ENCODE data around the gene FBXO44. TPM values are rescaled to one million over a fixed set of nuclear protein-coding genes. Genes with fewer than 3 reads are reported as not detected.

The FBXO44 gene
- total and polyA plus RNA-seq, 2 donors from 2014 or later: 22.5 to 66.6 TPM

GRCh38 chr1:11682799-11683198 is 28.1 kb downstream of the FBXO44 start:
- DNase-seq (no peak), FAIRE-seq (no peak)
- Histone ChIP-seq H3K4me3 (ENCODE audit: low read length in 3 of 3) (no peak overlapping the region), H3K9ac (ENCODE audit: low read length in 3 of 3) (no peak overlapping the region), H3K4me1 (ENCODE audit: control insufficient read depth in 2 of 3, insufficient read depth in 2 of 3, low read depth in 1 of 3, low read length in 3 of 3) (peaks cover 0 to 6% (median 0%) of the 10 kb centered on the region in 3 donors), H3K36me3 (ENCODE audit: control insufficient read depth in 2 of 3, insufficient read depth in 3 of 3, low read length in 3 of 3) (no peaks in the 10 kb centered on the region), H3K9me3 (ENCODE audit: control insufficient read depth in 2 of 3, insufficient read depth in 1 of 3, low read length in 3 of 3) (no peaks in the 10 kb centered on the region), H3K27me3 (ENCODE audit: control insufficient read depth, insufficient read depth, low read length) (no peaks in the 10 kb centered on the region), H3K27ac (ENCODE audit: low read depth in 2 of 2, low read length in 2 of 2) (no peak overlapping the region)
- intact Hi-C loops (cut with DNase I): no loop called here
- TF ChIP-seq, protein P1, sequence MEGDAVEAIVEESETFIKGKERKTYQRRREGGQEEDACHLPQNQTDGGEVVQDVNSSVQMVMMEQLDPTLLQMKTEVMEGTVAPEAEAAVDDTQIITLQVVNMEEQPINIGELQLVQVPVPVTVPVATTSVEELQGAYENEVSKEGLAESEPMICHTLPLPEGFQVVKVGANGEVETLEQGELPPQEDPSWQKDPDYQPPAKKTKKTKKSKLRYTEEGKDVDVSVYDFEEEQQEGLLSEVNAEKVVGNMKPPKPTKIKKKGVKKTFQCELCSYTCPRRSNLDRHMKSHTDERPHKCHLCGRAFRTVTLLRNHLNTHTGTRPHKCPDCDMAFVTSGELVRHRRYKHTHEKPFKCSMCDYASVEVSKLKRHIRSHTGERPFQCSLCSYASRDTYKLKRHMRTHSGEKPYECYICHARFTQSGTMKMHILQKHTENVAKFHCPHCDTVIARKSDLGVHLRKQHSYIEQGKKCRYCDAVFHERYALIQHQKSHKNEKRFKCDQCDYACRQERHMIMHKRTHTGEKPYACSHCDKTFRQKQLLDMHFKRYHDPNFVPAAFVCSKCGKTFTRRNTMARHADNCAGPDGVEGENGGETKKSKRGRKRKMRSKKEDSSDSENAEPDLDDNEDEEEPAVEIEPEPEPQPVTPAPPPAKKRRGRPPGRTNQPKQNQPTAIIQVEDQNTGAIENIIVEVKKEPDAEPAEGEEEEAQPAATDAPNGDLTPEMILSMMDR (IDR thresholded peaks at IDR 0.05; ENCODE audit: borderline replicate concordance, extremely low read depth, insufficient read depth): no peak

GRCh38 chr1:11684070-11684469 is 29.4 kb downstream of the FBXO44 start:
- Histone ChIP-seq H3K27me3 (ENCODE audit: control insufficient read depth, insufficient read depth, low read length) (no peaks in the 10 kb centered on the region), H3K4me3 (ENCODE audit: low read length in 3 of 3) (no peak overlapping the region), H3K36me3 (ENCODE audit: control insufficient read depth in 2 of 3, insufficient read depth in 3 of 3, low read length in 3 of 3) (no peaks in the 10 kb centered on the region), H3K9me3 (ENCODE audit: control insufficient read depth in 2 of 3, insufficient read depth in 1 of 3, low read length in 3 of 3) (no peaks in the 10 kb centered on the region), H3K4me1 (ENCODE audit: control insufficient read depth in 2 of 3, insufficient read depth in 2 of 3, low read depth in 1 of 3, low read length in 3 of 3) (peaks cover 0 to 6% (median 0%) of the 10 kb centered on the region in 3 donors), H3K9ac (ENCODE audit: low read length in 3 of 3) (no peak overlapping the region), H3K27ac (ENCODE audit: low read depth in 2 of 2, low read length in 2 of 2) (no peak overlapping the region)
- intact Hi-C loops (cut with DNase I): no loop called here
- DNase-seq (no peak), FAIRE-seq (no peak)
- TF ChIP-seq, protein P1 (IDR thresholded peaks at IDR 0.05; ENCODE audit: borderline replicate concordance, extremely low read depth, insufficient read depth): no peak

DNA sequence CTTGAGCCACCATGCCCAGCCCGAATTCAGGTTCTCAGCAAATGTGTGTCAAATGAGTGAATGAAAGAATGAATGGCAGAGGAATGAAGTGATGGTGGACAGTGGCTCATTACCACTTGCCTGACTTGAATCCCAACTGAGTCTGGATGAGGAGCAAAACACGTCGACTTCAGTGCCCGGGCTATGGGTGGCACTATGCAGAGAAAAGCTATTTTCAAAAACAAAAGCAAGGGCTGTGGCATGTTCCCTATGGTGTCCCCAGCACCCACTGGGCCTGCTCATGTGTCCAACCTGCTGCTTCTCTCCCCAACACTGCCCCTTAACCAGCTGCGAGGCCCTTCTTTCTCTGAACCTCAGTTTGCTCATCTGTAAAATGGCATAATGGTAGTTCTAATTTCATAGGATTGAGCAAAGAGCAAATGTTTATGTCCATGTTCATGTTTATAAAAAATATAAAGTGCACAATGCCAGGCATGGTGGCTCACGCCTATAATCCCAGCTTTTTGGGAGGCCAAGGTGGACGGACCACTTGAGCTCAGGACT is 30.6 kb downstream of the FBXO44 start:
- FAIRE-seq (no peak), DNase-seq (no peak)
- peaks cover 0 to 7% (median 0%) of the 10 kb centered on the region in 3 donors for H3K4me1 ChIP-seq (ENCODE audit: control insufficient read depth in 2 of 3, insufficient read depth in 2 of 3, low read depth in 1 of 3, low read length in 3 of 3)
- no peaks in the 10 kb centered on the region for H3K27me3 ChIP-seq (ENCODE audit: control insufficient read depth, insufficient read depth, low read length)
- no peak overlapping the region for H3K9ac ChIP-seq (ENCODE audit: low read length in 3 of 3)
- H3K27ac ChIP-seq (ENCODE audit: low read depth in 2 of 2, low read length in 2 of 2): no peak overlapping the region
- TF ChIP-seq, protein P1 (IDR thresholded peaks at IDR 0.05; ENCODE audit: borderline replicate concordance, extremely low read depth, insufficient read depth): no peak
- H3K9me3 ChIP-seq (ENCODE audit: control insufficient read depth in 2 of 3, insufficient read depth in 1 of 3, low read length in 3 of 3): no peaks in the 10 kb centered on the region
- intact Hi-C loops (cut with DNase I): no loop called here
- no peak overlapping the region for H3K4me3 ChIP-seq (ENCODE audit: low read length in 3 of 3)
- no peaks in the 10 kb centered on the region for H3K36me3 ChIP-seq (ENCODE audit: control insufficient read depth in 2 of 3, insufficient read depth in 3 of 3, low read length in 3 of 3)

GRCh38 chr1:11688506-11688905 is 33.8 kb downstream of the FBXO44 start:
- peaks cover 2% of the 10 kb centered on the region for H3K27me3 ChIP-seq (ENCODE audit: control insufficient read depth, insufficient read depth, low read length)
- H3K9me3 ChIP-seq (ENCODE audit: control insufficient read depth in 2 of 3, insufficient read depth in 1 of 3, low read length in 3 of 3): no peaks in the 10 kb centered on the region
- no peak for FAIRE-seq
- peaks cover 0 to 7% (median 0%) of the 10 kb centered on the region in 3 donors for H3K4me1 ChIP-seq (ENCODE audit: control insufficient read depth in 2 of 3, insufficient read depth in 2 of 3, low read depth in 1 of 3, low read length in 3 of 3)
- intact Hi-C loops (cut with DNase I): no loop called here
- DNase-seq: no peak
- no peak overlapping the region for H3K9ac ChIP-seq (ENCODE audit: low read length in 3 of 3)
- TF ChIP-seq, protein P1 (IDR thresholded peaks at IDR 0.05; ENCODE audit: borderline replicate concordance, extremely low read depth, insufficient read depth): no peak
- H3K27ac ChIP-seq (ENCODE audit: low read depth in 2 of 2, low read length in 2 of 2): no peak overlapping the region
- no peak overlapping the region for H3K4me3 ChIP-seq (ENCODE audit: low read length in 3 of 3)
- H3K36me3 ChIP-seq (ENCODE audit: control insufficient read depth in 2 of 3, insufficient read depth in 3 of 3, low read length in 3 of 3): no peaks in the 10 kb centered on the region
